A673 (cell line): Measurements from ENCODE around the gene SLC25A31.

Source experiments
- CTCF ChIP-seq: fragments of 300-800, 200-600 bp; sonication (generic); conservative IDR thresholded peaks from 2 replicates; pipeline ENCODE4 v1.5.1; 2017; ENCODE audit warnings: low read depth, mild to moderate bottlenecking, antibody characterized with exemption, low read length, moderate library complexity, mixed read lengths
- EZH2 ChIP-seq: fragments of 200-600 bp; sonication (generic); IDR thresholded peaks from 2 replicates; pipeline ENCODE4 v1.6.1; 2017; ENCODE audit warnings: borderline replicate concordance, low read depth, mild to moderate bottlenecking, mixed read lengths, antibody characterized with exemption, low read length; ENCODE audit not compliant: poor library complexity, severe bottlenecking

- TF ChIP-seq CTCF (no peak), EZH2 (no peak)
Measured at GRCh38 chr4:127708985-127709384, 21.2 kb upstream of the SLC25A31 start.
